AG04450 (cell line): ENCODE measurements around the gene NCOR2. TPM values are rescaled to one million over a fixed set of nuclear protein-coding genes. Genes with fewer than 3 reads are reported as not detected.

Experiments
- CTCF ChIA-PET: fragments of 300-600, 350-600 bp; formaldehyde crosslinking; extraction: SDS; loops from one replicate; lab custom pipeline; 2022; ENCODE audit warnings: antibody characterized with exemption, inconsistent platforms; lab: Charles Lee
- POLR2A ChIA-PET: fragments of 350-600 bp; formaldehyde crosslinking; extraction: SDS; loops from one replicate; lab custom pipeline; 2021; ENCODE audit warnings: antibody characterized with exemption, inconsistent platforms; lab: Yijun Ruan, JAX
- DNase-seq: peaks from one replicate; pipeline ENCODE4 v3.0.0-alpha.2; 2011; ENCODE audit warnings: low read depth, low spot score
- H3K27ac ChIP-seq: one replicate; pipeline ENCODE4 v1.5.1; 2012; ENCODE audit warnings: low read depth, low read length, control low read depth
- H3K27me3 ChIP-seq: one replicate; pipeline ENCODE4 v1.6.0; 2012; ENCODE audit warnings: low read length; ENCODE audit not compliant: control insufficient read depth, insufficient read depth
- H3K4me3 ChIP-seq: 2 replicates; pipeline ENCODE4 v1.5.1; 2011; ENCODE audit warnings: mild to moderate bottlenecking, low read depth, low read length, control low read depth
- H3K9me3 ChIP-seq: 2 replicates; pipeline ENCODE4 v1.5.1; 2012; ENCODE audit warnings: low read length; ENCODE audit not compliant: control insufficient read depth, insufficient read depth
- CTCF ChIP-seq: IDR thresholded peaks from 2 replicates; pipeline ENCODE4 v1.5.1; 2011; ENCODE audit warnings: low read depth, low read length, control low read depth, inconsistent platforms
- polyA plus RNA-seq: library from polyadenylated mRNA; depleted of rRNA; stranded (reverse); fragments of >200 nt; gene quantifications from 2 replicates; pipeline ENCODE4 v1.2.3, GENCODE V29; 2011

NCOR2 gene
- polyA plus RNA-seq, 1 experiment: 3.3 TPM

- Histone ChIP-seq H3K4me3 (no peak overlapping the region), H3K27ac (no peak overlapping the region), H3K27me3 (peaks cover 5% of the 10 kb centered on the region), H3K9me3 (peaks cover 8% of the 10 kb centered on the region)
- DNase-seq: no peak
- TF ChIP-seq CTCF: no peak
- POLR2A ChIA-PET: no interaction called here
- CTCF ChIA-PET: interaction anchor here (0.5 kb wide), 1 partner anchor 1025 kb away, joined by 4 read pairs; no protein-coding TSS in a partner anchor
Measured at GRCh38 chr12:124593176-124593575, 25.8 kb upstream of the NCOR2 start.

GRCh38 chr12:124592481-124593160 is 25.2 kb upstream of the NCOR2 start:
- no peak overlapping the region for H3K27ac ChIP-seq
- TF ChIP-seq CTCF: no peak
- CTCF ChIA-PET: interaction anchor here (0.5 kb wide), 1 partner anchor 1024 kb away, joined by 4 read pairs; no protein-coding TSS in a partner anchor

GRCh38 chr12:124592050-124592449 is 24.6 kb upstream of the NCOR2 start:
- CTCF ChIA-PET: interaction anchor here (0.6 kb wide), 1 partner anchor 525 kb away, joined by 5 read pairs; no protein-coding TSS in a partner anchor
- DNase-seq: no peak
- POLR2A ChIA-PET: no interaction called here
- peaks cover 8% of the 10 kb centered on the region for H3K9me3 ChIP-seq
- H3K4me3 ChIP-seq: no peak overlapping the region
- TF ChIP-seq CTCF: no peak
- H3K27me3 ChIP-seq: peaks cover 3% of the 10 kb centered on the region
- H3K27ac ChIP-seq: no peak overlapping the region

More at GRCh38 chr12:124592481-124593160, 25.2 kb upstream of the NCOR2 start:
- POLR2A ChIA-PET: no interaction called here
- peaks cover 5% of the 10 kb centered on the region for H3K27me3 ChIP-seq
- H3K4me3 ChIP-seq: no peak overlapping the region
- DNase-seq: no peak
- H3K9me3 ChIP-seq: peaks cover 8% of the 10 kb centered on the region

- H3K4me3 ChIP-seq: no peak overlapping the region
- CTCF ChIA-PET: no interaction called here
- TF ChIP-seq CTCF: no peak
- no peak overlapping the region for H3K27ac ChIP-seq
- POLR2A ChIA-PET: no interaction called here
- H3K27me3 ChIP-seq: peaks cover 2% of the 10 kb centered on the region
- H3K9me3 ChIP-seq: peaks cover 8% of the 10 kb centered on the region
- no peak for DNase-seq
Measured at GRCh38 chr12:124590447-124590846, 23.0 kb upstream of the NCOR2 start.

- no peak for DNase-seq
- peaks cover 2% of the 10 kb centered on the region for H3K27me3 ChIP-seq
- peak overlapping the region; percentile 61 for H3K27ac ChIP-seq
- ChIA-PET CTCF (no interaction called here), POLR2A (no interaction called here)
- H3K4me3 ChIP-seq: peak overlapping the region; percentile 37
- no peak for TF ChIP-seq CTCF
- peaks cover 7% of the 10 kb centered on the region for H3K9me3 ChIP-seq
Measured at GRCh38 chr12:124588751-124589267, 21.4 kb upstream of the NCOR2 start.
